ENCODE data around the gene JMJD1C.

DNA sequence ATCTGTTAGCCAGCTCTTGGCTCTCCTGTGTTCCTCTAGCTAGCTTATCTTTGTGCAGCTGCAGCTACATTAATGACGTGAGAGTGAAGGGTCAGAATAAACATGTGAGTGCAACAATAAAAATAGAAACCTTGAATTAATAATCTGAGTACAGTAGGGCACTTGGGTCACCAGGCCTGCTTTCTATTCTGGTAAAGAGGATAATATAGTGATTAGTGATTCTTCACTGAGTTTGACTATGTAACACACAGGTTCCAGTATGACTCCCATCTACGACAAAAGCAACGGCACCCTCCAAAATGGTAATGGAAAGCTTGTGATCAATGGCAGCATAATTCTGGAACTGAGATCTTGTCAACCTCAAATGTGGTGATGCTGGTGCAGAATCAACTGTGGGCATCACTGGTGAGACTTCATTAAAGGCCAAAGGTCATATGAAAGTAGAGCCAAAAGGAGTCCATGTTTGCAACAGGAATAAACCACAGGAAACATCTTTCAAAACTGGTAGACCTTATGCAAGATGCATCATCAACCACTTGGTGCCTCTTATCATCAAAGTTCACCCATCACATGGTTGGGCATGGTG, 255.1 kb downstream of the JMJD1C start:
- TF ChIP-seq, protein P1, sequence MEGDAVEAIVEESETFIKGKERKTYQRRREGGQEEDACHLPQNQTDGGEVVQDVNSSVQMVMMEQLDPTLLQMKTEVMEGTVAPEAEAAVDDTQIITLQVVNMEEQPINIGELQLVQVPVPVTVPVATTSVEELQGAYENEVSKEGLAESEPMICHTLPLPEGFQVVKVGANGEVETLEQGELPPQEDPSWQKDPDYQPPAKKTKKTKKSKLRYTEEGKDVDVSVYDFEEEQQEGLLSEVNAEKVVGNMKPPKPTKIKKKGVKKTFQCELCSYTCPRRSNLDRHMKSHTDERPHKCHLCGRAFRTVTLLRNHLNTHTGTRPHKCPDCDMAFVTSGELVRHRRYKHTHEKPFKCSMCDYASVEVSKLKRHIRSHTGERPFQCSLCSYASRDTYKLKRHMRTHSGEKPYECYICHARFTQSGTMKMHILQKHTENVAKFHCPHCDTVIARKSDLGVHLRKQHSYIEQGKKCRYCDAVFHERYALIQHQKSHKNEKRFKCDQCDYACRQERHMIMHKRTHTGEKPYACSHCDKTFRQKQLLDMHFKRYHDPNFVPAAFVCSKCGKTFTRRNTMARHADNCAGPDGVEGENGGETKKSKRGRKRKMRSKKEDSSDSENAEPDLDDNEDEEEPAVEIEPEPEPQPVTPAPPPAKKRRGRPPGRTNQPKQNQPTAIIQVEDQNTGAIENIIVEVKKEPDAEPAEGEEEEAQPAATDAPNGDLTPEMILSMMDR (IDR thresholded peaks at IDR 0.05): no peak
- TF ChIP-seq EZH2 (IDR thresholded peaks at IDR 0.05): no peak
